ENCODE results near the gene COG5. TPM values are rescaled to one million over a fixed set of nuclear protein-coding genes. Genes with fewer than 3 reads are reported as not detected.
"Not testable (repeated sequence)": the region's sequence is repeated elsewhere in the genome, so short reads cannot be mapped to it uniquely, and the experiment has no call there.

COG5 gene
- polyA plus RNA-seq, 3 donors = 12.7 to 29.0 (median 28.1) TPM

DNA sequence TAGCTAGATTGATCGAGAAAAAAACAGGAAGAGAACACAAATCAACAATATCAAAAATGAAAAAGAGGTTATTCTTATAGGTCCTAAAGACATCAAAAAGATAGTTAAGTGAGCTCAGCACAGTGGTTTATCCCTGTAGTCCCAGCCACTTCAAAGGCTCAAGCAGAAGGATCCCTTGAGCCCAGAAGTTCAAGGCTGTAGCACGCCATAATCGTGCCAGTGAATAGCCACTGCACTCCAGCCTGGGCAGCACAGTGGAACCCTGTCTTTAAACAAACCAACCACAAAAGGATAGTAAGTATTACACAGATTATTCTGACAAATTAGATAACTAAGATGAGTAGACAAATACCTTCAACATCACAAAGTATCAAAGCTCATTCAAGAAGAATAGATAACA is 311.8 kb downstream of the COG5 start:
- H3K9ac ChIP-seq (ENCODE audit: insufficient read depth, low read length, poor library complexity, severe bottlenecking) = no peak overlapping the region
- H3K4me1 ChIP-seq (ENCODE audit: control insufficient read depth in 1 of 2, insufficient read depth in 2 of 2, low read length in 2 of 2) = no peaks in the 10 kb centered on the region
- H3K79me2 ChIP-seq (ENCODE audit: insufficient read depth, low read length) = no peaks in the 10 kb centered on the region
- H3K9me3 ChIP-seq (replicated peaks in 1 of 2; ENCODE audit: control insufficient read depth in 1 of 2, insufficient read depth in 1 of 2, low read length in 2 of 2) = no peaks in the 10 kb centered on the region
- H3K4me2 ChIP-seq (replicated peaks; ENCODE audit: extremely low read depth, low read length, poor library complexity, severe bottlenecking) = no peak overlapping the region
- H3K27ac ChIP-seq (ENCODE audit: low read depth in 1 of 2, low read length in 2 of 2) = no peak overlapping the region
- Mint-ChIP-seq H3K9me3 (peaks cover 0 to 5% (median 2%) of the 10 kb centered on the region in 7 donors), H3K36me3 (peaks cover 19 to 24% of the 10 kb centered on the region in 2 donors), H3K27ac (no peak overlapping the region), H3K4me3 (no peak overlapping the region), H3K4me1 (no peaks in the 10 kb centered on the region), H3K27me3 (ENCODE audit: low read depth in 3 of 3) (no peaks in the 10 kb centered on the region)
- TF ChIP-seq, protein P1, sequence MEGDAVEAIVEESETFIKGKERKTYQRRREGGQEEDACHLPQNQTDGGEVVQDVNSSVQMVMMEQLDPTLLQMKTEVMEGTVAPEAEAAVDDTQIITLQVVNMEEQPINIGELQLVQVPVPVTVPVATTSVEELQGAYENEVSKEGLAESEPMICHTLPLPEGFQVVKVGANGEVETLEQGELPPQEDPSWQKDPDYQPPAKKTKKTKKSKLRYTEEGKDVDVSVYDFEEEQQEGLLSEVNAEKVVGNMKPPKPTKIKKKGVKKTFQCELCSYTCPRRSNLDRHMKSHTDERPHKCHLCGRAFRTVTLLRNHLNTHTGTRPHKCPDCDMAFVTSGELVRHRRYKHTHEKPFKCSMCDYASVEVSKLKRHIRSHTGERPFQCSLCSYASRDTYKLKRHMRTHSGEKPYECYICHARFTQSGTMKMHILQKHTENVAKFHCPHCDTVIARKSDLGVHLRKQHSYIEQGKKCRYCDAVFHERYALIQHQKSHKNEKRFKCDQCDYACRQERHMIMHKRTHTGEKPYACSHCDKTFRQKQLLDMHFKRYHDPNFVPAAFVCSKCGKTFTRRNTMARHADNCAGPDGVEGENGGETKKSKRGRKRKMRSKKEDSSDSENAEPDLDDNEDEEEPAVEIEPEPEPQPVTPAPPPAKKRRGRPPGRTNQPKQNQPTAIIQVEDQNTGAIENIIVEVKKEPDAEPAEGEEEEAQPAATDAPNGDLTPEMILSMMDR (IDR thresholded peaks at IDR 0.05) = no peak
- WGBS (ENCODE audit: insufficient coverage) = no CpG with 5 or more reads among the region's 3 CpGs
- H2AFZ ChIP-seq (ENCODE audit: insufficient read depth, low read depth, low read length, poor library complexity, severe bottlenecking) = no peak overlapping the region
- H3K36me3 ChIP-seq (replicated peaks in 1 of 2; ENCODE audit: control insufficient read depth in 1 of 2, insufficient read depth in 2 of 2, low read length in 2 of 2) = peaks cover 11 to 26% of the 10 kb centered on the region in 2 donors
- no peaks in the 10 kb centered on the region for H3K27me3 ChIP-seq (ENCODE audit: control insufficient read depth in 2 of 2, insufficient read depth in 2 of 2, low read length in 2 of 2)
- intact Hi-C loops (cut with micrococcal nuclease) = no loop called here
- no peak for DNase-seq
- no peak overlapping the region for H3K4me3 ChIP-seq (replicated peaks in 1 of 3; ENCODE audit: low read depth in 2 of 3, low read length in 3 of 3)
- H4K20me1 ChIP-seq (ENCODE audit: insufficient read depth, low read length) = no peaks in the 10 kb centered on the region

DNA sequence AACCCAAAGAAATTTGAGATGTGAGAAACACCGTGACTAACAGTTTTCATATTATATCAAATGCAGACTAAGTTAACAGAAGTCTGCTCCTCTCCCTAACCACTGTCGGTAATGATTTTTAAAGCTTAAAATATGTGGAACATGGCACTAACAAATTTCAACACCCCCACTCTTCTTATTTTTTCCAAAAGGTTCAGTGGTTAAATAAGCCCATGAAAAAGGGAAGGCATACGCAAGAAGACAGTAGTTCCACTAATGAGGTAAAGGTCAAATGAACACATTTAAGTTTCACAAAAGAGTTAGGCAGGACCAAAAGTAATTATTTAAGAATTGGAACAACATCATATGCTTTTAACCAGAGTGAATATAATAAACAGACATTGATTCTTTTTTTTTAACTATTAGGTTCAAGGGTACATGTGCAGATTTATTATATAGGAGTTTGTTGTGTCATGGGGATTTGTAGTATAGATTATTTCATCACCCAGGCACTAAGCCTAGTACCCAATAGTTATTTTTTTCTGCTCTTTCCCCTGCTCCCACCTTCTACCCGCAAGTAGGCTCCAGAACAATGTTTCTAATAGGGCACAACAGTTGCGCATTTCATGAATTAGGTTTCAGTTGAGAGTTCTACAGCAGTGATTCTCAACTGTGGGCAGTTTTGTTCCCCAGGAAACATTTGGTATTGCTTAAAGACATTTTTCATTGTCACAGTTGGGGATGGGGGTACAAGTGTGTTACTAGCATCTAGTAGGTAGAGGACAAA is 315.0 kb downstream of the COG5 start:
- Mint-ChIP-seq H3K4me1 (no peaks in the 10 kb centered on the region), H3K36me3 (peaks cover 39 to 53% of the 10 kb centered on the region in 2 donors), H3K27ac (no peak overlapping the region), H3K27me3 (ENCODE audit: low read depth in 3 of 3) (no peaks in the 10 kb centered on the region), H3K4me3 (no peak overlapping the region), H3K9me3 (peaks cover 9 to 22% (median 16%) of the 10 kb centered on the region in 7 donors)
- H3K27ac ChIP-seq (ENCODE audit: low read depth in 1 of 2, low read length in 2 of 2) = no peak overlapping the region
- no peaks in the 10 kb centered on the region for H3K4me1 ChIP-seq (ENCODE audit: control insufficient read depth in 1 of 2, insufficient read depth in 2 of 2, low read length in 2 of 2)
- H3K79me2 ChIP-seq (ENCODE audit: insufficient read depth, low read length) = no peaks in the 10 kb centered on the region
- no peaks in the 10 kb centered on the region for H3K27me3 ChIP-seq (ENCODE audit: control insufficient read depth in 2 of 2, insufficient read depth in 2 of 2, low read length in 2 of 2)
- no peak overlapping the region for H2AFZ ChIP-seq (ENCODE audit: insufficient read depth, low read depth, low read length, poor library complexity, severe bottlenecking)
- no peak overlapping the region for H3K9ac ChIP-seq (ENCODE audit: insufficient read depth, low read length, poor library complexity, severe bottlenecking)
- H3K9me3 ChIP-seq (replicated peaks in 1 of 2; ENCODE audit: control insufficient read depth in 1 of 2, insufficient read depth in 1 of 2, low read length in 2 of 2) = peaks cover 0 to 4% of the 10 kb centered on the region in 2 donors
- no peak for DNase-seq
- no CpG with 5 or more reads among the region's 5 CpGs for WGBS (ENCODE audit: insufficient coverage)
- intact Hi-C loops (cut with micrococcal nuclease) = no loop called here
- H3K4me2 ChIP-seq (replicated peaks; ENCODE audit: extremely low read depth, low read length, poor library complexity, severe bottlenecking) = no peak overlapping the region
- no peaks in the 10 kb centered on the region for H4K20me1 ChIP-seq (ENCODE audit: insufficient read depth, low read length)
- peaks cover 12 to 53% of the 10 kb centered on the region in 2 donors for H3K36me3 ChIP-seq (replicated peaks in 1 of 2; ENCODE audit: control insufficient read depth in 1 of 2, insufficient read depth in 2 of 2, low read length in 2 of 2)
- TF ChIP-seq, protein P1 (IDR thresholded peaks at IDR 0.05) = no peak
- H3K4me3 ChIP-seq (replicated peaks in 1 of 3; ENCODE audit: low read depth in 2 of 3, low read length in 3 of 3) = no peak overlapping the region

DNA sequence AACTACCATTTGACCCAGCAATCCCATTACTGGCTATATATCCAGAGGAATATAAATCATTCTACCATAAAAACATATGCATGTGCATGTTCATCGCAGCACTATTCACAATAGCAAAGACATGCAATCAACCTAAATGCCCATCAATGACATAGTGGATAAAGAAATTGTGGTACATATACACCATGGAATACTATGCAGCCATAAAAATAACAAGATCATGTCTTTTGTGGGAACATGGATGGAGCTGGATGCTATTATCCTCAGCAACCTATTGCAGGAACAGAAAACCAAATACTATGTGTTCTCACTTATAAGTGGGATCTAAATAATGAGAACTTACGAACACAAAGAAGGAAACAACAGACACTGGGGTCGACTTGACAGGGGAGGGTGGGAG is 316.9 kb downstream of the COG5 start:
- peaks cover 51 to 68% of the 10 kb centered on the region in 2 donors for H3K36me3 Mint-ChIP-seq
- not testable (repeated sequence) for H3K4me1 Mint-ChIP-seq

More for the DNA sequence above, 316.9 kb downstream of the COG5 start:
- no CpG with 5 or more reads among the region's 3 CpGs for WGBS (ENCODE audit: insufficient coverage)
- H3K4me3 Mint-ChIP-seq; DNase-seq; H3K27ac ChIP-seq (ENCODE audit: low read depth in 1 of 2, low read length in 2 of 2); H2AFZ ChIP-seq (ENCODE audit: insufficient read depth, low read depth, low read length, poor library complexity, severe bottlenecking); H3K27me3 ChIP-seq (ENCODE audit: control insufficient read depth in 2 of 2, insufficient read depth in 2 of 2, low read length in 2 of 2); H3K9me3 ChIP-seq (replicated peaks in 1 of 2; ENCODE audit: control insufficient read depth in 1 of 2, insufficient read depth in 1 of 2, low read length in 2 of 2); H3K4me1 ChIP-seq (ENCODE audit: control insufficient read depth in 1 of 2, insufficient read depth in 2 of 2, low read length in 2 of 2); H3K9ac ChIP-seq (ENCODE audit: insufficient read depth, low read length, poor library complexity, severe bottlenecking); H3K79me2 ChIP-seq (ENCODE audit: insufficient read depth, low read length); H3K27me3 Mint-ChIP-seq (ENCODE audit: low read depth in 3 of 3); H3K4me2 ChIP-seq (replicated peaks; ENCODE audit: extremely low read depth, low read length, poor library complexity, severe bottlenecking); H3K27ac Mint-ChIP-seq; H4K20me1 ChIP-seq (ENCODE audit: insufficient read depth, low read length); intact Hi-C loops (cut with micrococcal nuclease); H3K4me3 ChIP-seq (replicated peaks in 1 of 3; ENCODE audit: low read depth in 2 of 3, low read length in 3 of 3): not testable (repeated sequence)
- H3K9me3 Mint-ChIP-seq = peaks cover 9 to 33% (median 20%) of the 10 kb centered on the region in 7 donors
- H3K36me3 ChIP-seq (replicated peaks in 1 of 2; ENCODE audit: control insufficient read depth in 1 of 2, insufficient read depth in 2 of 2, low read length in 2 of 2) = peaks cover 12 to 66% of the 10 kb centered on the region in 2 donors
